ENCODE measurements around the gene CCR3.

DNA sequence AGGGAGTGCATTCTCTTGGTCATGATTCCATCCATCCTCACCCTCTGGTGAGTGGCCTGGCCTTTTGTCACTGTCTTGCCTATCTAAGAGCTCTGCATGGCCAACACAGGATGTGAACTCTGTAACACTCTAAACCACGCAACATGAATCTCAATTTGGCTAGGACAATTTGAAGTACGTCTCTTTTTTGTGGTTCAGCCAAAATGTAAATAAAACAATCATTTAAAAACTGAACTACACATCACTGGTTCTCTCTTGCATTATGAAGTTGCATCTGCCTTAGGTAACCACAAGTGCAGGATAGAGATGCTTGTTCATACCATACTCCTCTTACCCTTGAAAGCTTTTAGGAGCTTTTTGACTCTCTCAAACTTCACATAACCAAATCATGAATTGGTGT lies 27.3 kb downstream of the CCR3 start:
- TF ChIP-seq, protein P1, sequence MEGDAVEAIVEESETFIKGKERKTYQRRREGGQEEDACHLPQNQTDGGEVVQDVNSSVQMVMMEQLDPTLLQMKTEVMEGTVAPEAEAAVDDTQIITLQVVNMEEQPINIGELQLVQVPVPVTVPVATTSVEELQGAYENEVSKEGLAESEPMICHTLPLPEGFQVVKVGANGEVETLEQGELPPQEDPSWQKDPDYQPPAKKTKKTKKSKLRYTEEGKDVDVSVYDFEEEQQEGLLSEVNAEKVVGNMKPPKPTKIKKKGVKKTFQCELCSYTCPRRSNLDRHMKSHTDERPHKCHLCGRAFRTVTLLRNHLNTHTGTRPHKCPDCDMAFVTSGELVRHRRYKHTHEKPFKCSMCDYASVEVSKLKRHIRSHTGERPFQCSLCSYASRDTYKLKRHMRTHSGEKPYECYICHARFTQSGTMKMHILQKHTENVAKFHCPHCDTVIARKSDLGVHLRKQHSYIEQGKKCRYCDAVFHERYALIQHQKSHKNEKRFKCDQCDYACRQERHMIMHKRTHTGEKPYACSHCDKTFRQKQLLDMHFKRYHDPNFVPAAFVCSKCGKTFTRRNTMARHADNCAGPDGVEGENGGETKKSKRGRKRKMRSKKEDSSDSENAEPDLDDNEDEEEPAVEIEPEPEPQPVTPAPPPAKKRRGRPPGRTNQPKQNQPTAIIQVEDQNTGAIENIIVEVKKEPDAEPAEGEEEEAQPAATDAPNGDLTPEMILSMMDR (IDR thresholded peaks at IDR 0.05): no peak
- no peak for TF ChIP-seq POLR2A (IDR thresholded peaks at IDR 0.05)

All from body of pancreas (tissue), 4 donors.